ENCODE measurements around the gene NOD2. TPM values are rescaled to one million over a fixed set of nuclear protein-coding genes. Genes with fewer than 3 reads are reported as not detected.

The NOD2 gene
- total RNA-seq (11.7 TPM), polyA plus RNA-seq (1 to 10 TPM; 1.5 to 5.9 (median 3.2) TPM)

GRCh38 chr16:50692999-50693781 is at the start of gene NOD2:
Gene NOD2 (plus strand): TSS chr16:50693606. CDS start chr16:50699496, 5,890 bp downstream.
- Mint-ChIP-seq H3K27me3 (no peaks in the 10 kb centered on the region), H3K4me1 (peaks cover 6 to 58% (median 41%) of the 10 kb centered on the region in 4 donors), H3K27ac (peak within 1 kb of the TSS; percentile 59 to 97 (median 87)), H3K36me3 (no peaks in the 10 kb centered on the region), H3K4me3 (peak within 1 kb of the TSS; percentile 79 to 93 (median 85)), H3K9me3 (peaks cover 0 to 1% (median 0%) of the 10 kb centered on the region in 7 donors)
- Histone ChIP-seq H3K4me3 (ENCODE audit: low read depth, low read length) (peak within 1 kb of the TSS; percentile 80), H3K4me1 (ENCODE audit: control insufficient read depth, insufficient read depth, low read length, poor library complexity, severe bottlenecking) (peaks cover 48% of the 10 kb centered on the region), H3K9me3 (ENCODE audit: control insufficient read depth in 2 of 2, low read length in 2 of 2) (no peaks in the 10 kb centered on the region), H3K27me3 (ENCODE audit: control insufficient read depth, insufficient read depth, low read length) (no peaks in the 10 kb centered on the region), H3K27ac (ENCODE audit: insufficient read depth, low read length, poor library complexity, severe bottlenecking) (no peak within 1 kb of the TSS), H3K36me3 (ENCODE audit: control insufficient read depth, insufficient read depth, low read length) (no peaks in the 10 kb centered on the region)
- DNase-seq (peak in 1 of 3 donors; percentile 34), ATAC-seq (ENCODE audit: low read depth in 2 of 2) (peak; percentile 30 to 47)

DNA sequence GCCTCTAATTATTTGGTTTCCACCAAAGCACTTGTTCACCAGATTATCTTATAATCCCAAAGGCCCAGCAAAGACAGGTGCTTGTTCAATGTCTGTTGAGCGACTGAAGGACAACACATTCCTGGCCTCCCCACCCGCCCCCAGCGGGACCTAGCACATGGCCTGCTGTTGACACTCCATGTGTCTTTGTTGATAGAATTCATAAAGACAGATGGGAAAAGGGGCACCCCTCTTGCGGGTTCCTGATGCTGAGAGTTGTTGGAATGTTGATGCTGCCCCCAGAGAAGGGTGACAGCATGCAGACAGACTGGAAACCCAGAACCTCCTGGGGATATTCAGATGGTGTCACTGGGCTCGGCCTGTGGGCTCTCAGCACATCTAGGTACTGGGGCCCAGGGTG is 49.2 kb upstream of the NOD2 start:
- peaks cover 6% of the 10 kb centered on the region for H3K36me3 Mint-ChIP-seq

DNA sequence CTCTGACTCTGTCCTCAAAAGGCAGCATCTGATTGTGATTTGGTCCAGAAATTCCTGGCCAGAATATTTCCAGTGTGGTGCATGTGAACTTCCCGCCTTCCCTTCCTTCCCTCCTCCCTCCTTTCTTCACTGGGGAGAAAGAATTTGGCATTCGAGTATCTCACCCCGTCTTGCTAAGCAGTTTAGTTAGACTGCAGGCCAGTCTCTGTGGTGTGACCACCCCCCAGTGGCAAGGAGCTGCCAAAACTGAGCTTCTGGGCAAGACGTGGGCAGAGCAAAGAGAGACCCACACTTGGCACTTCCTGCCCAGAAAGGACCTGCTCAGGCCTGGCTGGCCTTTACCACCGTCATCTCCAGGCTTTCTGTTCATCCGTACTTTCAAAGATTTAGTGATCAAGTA is 48.7 kb upstream of the NOD2 start:
- peak in 2 of 3 donors; percentile 50 for DNase-seq
- no peaks in the 10 kb centered on the region for H3K27me3 Mint-ChIP-seq
- peak overlapping the region in 1 of 3 donors; percentile 12 for H3K27ac Mint-ChIP-seq

More for the DNA sequence above, 49.2 kb upstream of the NOD2 start:
- DNase-seq = no peak
- Histone ChIP-seq H3K27ac (ENCODE audit: insufficient read depth, low read length, poor library complexity, severe bottlenecking) (no peak overlapping the region), H3K27me3 (ENCODE audit: control insufficient read depth, insufficient read depth, low read length) (no peaks in the 10 kb centered on the region), H3K4me1 (ENCODE audit: control insufficient read depth, insufficient read depth, low read length, poor library complexity, severe bottlenecking) (no peaks in the 10 kb centered on the region), H3K4me3 (ENCODE audit: low read depth, low read length) (no peak overlapping the region), H3K9me3 (ENCODE audit: control insufficient read depth in 2 of 2, low read length in 2 of 2) (no peaks in the 10 kb centered on the region), H3K36me3 (ENCODE audit: control insufficient read depth, insufficient read depth, low read length) (no peaks in the 10 kb centered on the region)
- Mint-ChIP-seq H3K27ac (no peak overlapping the region), H3K4me1 (peaks cover 0 to 6% (median 5%) of the 10 kb centered on the region in 4 donors), H3K27me3 (no peaks in the 10 kb centered on the region), H3K4me3 (no peak overlapping the region), H3K9me3 (no peaks in the 10 kb centered on the region)
- ATAC-seq (ENCODE audit: low read depth in 2 of 2) = no peak

DNA sequence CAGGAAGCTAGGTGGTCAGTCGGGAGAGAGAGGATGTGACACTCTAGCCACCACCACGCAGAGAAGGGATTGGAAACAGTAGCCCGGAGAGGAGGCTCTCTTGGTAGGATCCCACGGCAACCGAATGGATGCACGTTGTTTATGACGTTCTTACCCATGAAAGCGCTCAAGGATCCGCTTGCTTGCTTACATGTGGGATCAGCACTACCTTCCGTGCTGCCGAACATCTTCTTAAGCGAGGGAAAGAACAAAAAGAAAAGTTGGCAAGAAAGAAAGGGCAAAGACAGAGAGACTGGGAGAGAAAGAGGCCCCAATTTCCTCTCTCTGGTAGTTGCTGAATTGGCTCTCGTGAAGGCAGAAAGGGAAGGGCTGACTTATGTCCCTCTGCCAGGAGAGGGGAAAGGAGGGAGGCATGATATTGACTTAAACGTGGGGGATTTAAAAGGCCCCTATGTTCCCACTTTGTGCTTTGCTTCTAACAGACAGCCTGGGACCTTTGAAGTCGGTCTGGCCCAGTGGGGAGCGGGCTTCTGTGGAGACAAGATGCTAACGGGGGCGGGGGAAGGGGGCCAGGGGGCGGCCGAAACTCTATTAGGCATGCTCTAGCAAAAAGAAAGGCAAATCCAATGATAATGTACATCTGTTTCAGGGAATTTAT is 47.7 kb upstream of the NOD2 start:
- H3K36me3 ChIP-seq (ENCODE audit: control insufficient read depth, insufficient read depth, low read length) = no peaks in the 10 kb centered on the region
- H3K9me3 ChIP-seq (ENCODE audit: control insufficient read depth in 2 of 2, low read length in 2 of 2) = no peaks in the 10 kb centered on the region
- no peaks in the 10 kb centered on the region for H3K27me3 ChIP-seq (ENCODE audit: control insufficient read depth, insufficient read depth, low read length)
- Mint-ChIP-seq H3K27me3 (no peaks in the 10 kb centered on the region), H3K4me1 (peaks cover 0 to 6% (median 5%) of the 10 kb centered on the region in 4 donors), H3K9me3 (no peaks in the 10 kb centered on the region), H3K36me3 (peaks cover 6% of the 10 kb centered on the region), H3K4me3 (peak overlapping the region in 1 of 4 donors; percentile 38), H3K27ac (peak overlapping the region in 2 of 3 donors; percentile 42 to 73)
- DNase-seq (no peak), ATAC-seq (ENCODE audit: low read depth in 2 of 2) (no peak)
- H3K27ac ChIP-seq (ENCODE audit: insufficient read depth, low read length, poor library complexity, severe bottlenecking) = no peak overlapping the region
- no peak overlapping the region for H3K4me3 ChIP-seq (ENCODE audit: low read depth, low read length)
- no peaks in the 10 kb centered on the region for H3K4me1 ChIP-seq (ENCODE audit: control insufficient read depth, insufficient read depth, low read length, poor library complexity, severe bottlenecking)

More for the DNA sequence above, 48.7 kb upstream of the NOD2 start:
- Histone ChIP-seq H3K4me1 (ENCODE audit: control insufficient read depth, insufficient read depth, low read length, poor library complexity, severe bottlenecking) (no peaks in the 10 kb centered on the region), H3K27me3 (ENCODE audit: control insufficient read depth, insufficient read depth, low read length) (no peaks in the 10 kb centered on the region), H3K9me3 (ENCODE audit: control insufficient read depth in 2 of 2, low read length in 2 of 2) (no peaks in the 10 kb centered on the region), H3K36me3 (ENCODE audit: control insufficient read depth, insufficient read depth, low read length) (no peaks in the 10 kb centered on the region), H3K4me3 (ENCODE audit: low read depth, low read length) (no peak overlapping the region), H3K27ac (ENCODE audit: insufficient read depth, low read length, poor library complexity, severe bottlenecking) (no peak overlapping the region)
- Mint-ChIP-seq H3K4me1 (peaks cover 0 to 6% (median 5%) of the 10 kb centered on the region in 4 donors), H3K36me3 (peaks cover 6% of the 10 kb centered on the region), H3K4me3 (no peak overlapping the region), H3K9me3 (no peaks in the 10 kb centered on the region)
- ATAC-seq (ENCODE audit: low read depth in 2 of 2) = peak in 1 of 2 donors; percentile 69

- Mint-ChIP-seq H3K4me1 (peaks cover 0 to 6% (median 5%) of the 10 kb centered on the region in 4 donors), H3K36me3 (peaks cover 6% of the 10 kb centered on the region), H3K27ac (no peak overlapping the region), H3K4me3 (no peak overlapping the region), H3K9me3 (no peaks in the 10 kb centered on the region), H3K27me3 (no peaks in the 10 kb centered on the region)
- Histone ChIP-seq H3K4me1 (ENCODE audit: control insufficient read depth, insufficient read depth, low read length, poor library complexity, severe bottlenecking) (no peaks in the 10 kb centered on the region), H3K9me3 (ENCODE audit: control insufficient read depth in 2 of 2, low read length in 2 of 2) (no peaks in the 10 kb centered on the region), H3K27ac (ENCODE audit: insufficient read depth, low read length, poor library complexity, severe bottlenecking) (no peak overlapping the region), H3K27me3 (ENCODE audit: control insufficient read depth, insufficient read depth, low read length) (no peaks in the 10 kb centered on the region), H3K4me3 (ENCODE audit: low read depth, low read length) (no peak overlapping the region), H3K36me3 (ENCODE audit: control insufficient read depth, insufficient read depth, low read length) (no peaks in the 10 kb centered on the region)
- DNase-seq (no peak), ATAC-seq (ENCODE audit: low read depth in 2 of 2) (no peak)
These were observed 47.1 kb upstream of the NOD2 start for GRCh38 chr16:50646345-50646744.

DNA sequence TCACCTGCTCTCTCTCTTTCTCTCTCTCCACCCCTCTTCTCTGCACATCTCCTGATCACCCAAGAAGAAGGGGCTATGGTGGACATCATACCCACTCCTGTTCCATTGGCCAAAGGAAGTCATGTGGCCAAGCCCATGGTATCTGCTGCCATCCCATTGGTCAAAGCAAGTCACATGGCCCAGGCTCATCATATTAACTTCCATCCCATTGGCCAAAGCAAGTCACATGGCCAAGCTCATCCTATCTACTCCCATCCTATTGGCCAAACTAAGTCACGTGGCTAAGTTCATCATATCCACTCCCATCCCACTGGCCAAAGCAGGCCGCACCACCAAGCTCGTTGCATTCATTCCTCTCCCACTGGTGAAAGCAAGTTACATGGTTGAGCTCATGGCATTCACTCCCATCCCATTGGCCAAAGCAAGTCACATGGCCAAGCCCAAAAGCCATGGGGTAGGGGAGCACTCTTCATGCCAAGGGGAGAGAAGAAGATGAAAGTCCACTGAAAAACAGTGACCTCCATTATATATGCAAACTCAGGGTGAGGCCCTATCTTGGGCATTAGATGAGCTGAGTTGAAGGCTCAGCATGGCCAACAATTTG is 41.5 kb upstream of the NOD2 start:
- DNase-seq (no peak), ATAC-seq (ENCODE audit: low read depth in 2 of 2) (no peak)
- H3K9me3 ChIP-seq (ENCODE audit: control insufficient read depth in 2 of 2, low read length in 2 of 2) = no peaks in the 10 kb centered on the region
- H3K36me3 Mint-ChIP-seq = peaks cover 18% of the 10 kb centered on the region
- H3K4me3 ChIP-seq (ENCODE audit: low read depth, low read length) = no peak overlapping the region
- H3K27ac Mint-ChIP-seq = no peak overlapping the region
- no peak overlapping the region for H3K4me3 Mint-ChIP-seq
- no peaks in the 10 kb centered on the region for H3K27me3 Mint-ChIP-seq
- peaks cover 0 to 5% (median 0%) of the 10 kb centered on the region in 4 donors for H3K4me1 Mint-ChIP-seq
- no peaks in the 10 kb centered on the region for H3K4me1 ChIP-seq (ENCODE audit: control insufficient read depth, insufficient read depth, low read length, poor library complexity, severe bottlenecking)
- no peaks in the 10 kb centered on the region for H3K36me3 ChIP-seq (ENCODE audit: control insufficient read depth, insufficient read depth, low read length)
- no peaks in the 10 kb centered on the region for H3K9me3 Mint-ChIP-seq
- no peak overlapping the region for H3K27ac ChIP-seq (ENCODE audit: insufficient read depth, low read length, poor library complexity, severe bottlenecking)
- no peaks in the 10 kb centered on the region for H3K27me3 ChIP-seq (ENCODE audit: control insufficient read depth, insufficient read depth, low read length)

- no peaks in the 10 kb centered on the region for H3K36me3 ChIP-seq (ENCODE audit: control insufficient read depth, insufficient read depth, low read length)
- ATAC-seq (ENCODE audit: low read depth in 2 of 2) (no peak), DNase-seq (no peak)
- no peak overlapping the region for H3K4me3 ChIP-seq (ENCODE audit: low read depth, low read length)
- no peaks in the 10 kb centered on the region for H3K27me3 ChIP-seq (ENCODE audit: control insufficient read depth, insufficient read depth, low read length)
- peaks cover 0 to 5% (median 0%) of the 10 kb centered on the region in 4 donors for H3K4me1 Mint-ChIP-seq
- no peaks in the 10 kb centered on the region for H3K4me1 ChIP-seq (ENCODE audit: control insufficient read depth, insufficient read depth, low read length, poor library complexity, severe bottlenecking)
- H3K9me3 Mint-ChIP-seq = peaks cover 0 to 1% (median 0%) of the 10 kb centered on the region in 7 donors
- H3K27me3 Mint-ChIP-seq = no peaks in the 10 kb centered on the region
- no peak overlapping the region for H3K4me3 Mint-ChIP-seq
- H3K27ac Mint-ChIP-seq = no peak overlapping the region
- H3K36me3 Mint-ChIP-seq = peaks cover 18% of the 10 kb centered on the region
- no peaks in the 10 kb centered on the region for H3K9me3 ChIP-seq (ENCODE audit: control insufficient read depth in 2 of 2, low read length in 2 of 2)
- H3K27ac ChIP-seq (ENCODE audit: insufficient read depth, low read length, poor library complexity, severe bottlenecking) = no peak overlapping the region
These were observed 40.5 kb upstream of the NOD2 start for GRCh38 chr16:50652836-50653425.

Data from CD4-positive, CD25-positive, alpha-beta regulatory T cell (primary cell).